ENCODE results near the gene MYO10.
"Not testable (repeated sequence)": the region's sequence is repeated elsewhere in the genome, so short reads cannot be mapped to it uniquely, and the experiment has no call there.

MYO10 gene

DNA sequence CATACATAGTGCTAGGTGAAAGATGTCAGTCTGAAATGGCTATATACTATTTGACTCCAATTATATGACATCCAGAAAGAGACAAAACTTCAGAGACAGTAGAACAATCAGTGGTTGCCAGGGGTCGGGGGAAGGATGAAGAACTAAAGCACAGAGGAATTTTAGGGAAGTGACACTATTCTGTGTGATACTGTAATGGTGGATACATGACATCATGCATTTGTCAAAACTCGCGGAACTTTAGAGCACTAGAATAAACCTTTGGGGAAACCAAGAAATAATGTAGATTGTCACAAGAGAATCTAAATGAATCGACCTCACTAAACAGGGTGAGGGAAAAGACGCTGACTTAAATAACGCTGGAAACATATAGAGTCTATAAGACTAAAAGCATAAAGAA, 212.3 kb downstream of the MYO10 start:
- DNase-seq (ENCODE audit: insufficient read length, low spot score) (no peak), FAIRE-seq (no peak)
- TF ChIP-seq, protein P1, sequence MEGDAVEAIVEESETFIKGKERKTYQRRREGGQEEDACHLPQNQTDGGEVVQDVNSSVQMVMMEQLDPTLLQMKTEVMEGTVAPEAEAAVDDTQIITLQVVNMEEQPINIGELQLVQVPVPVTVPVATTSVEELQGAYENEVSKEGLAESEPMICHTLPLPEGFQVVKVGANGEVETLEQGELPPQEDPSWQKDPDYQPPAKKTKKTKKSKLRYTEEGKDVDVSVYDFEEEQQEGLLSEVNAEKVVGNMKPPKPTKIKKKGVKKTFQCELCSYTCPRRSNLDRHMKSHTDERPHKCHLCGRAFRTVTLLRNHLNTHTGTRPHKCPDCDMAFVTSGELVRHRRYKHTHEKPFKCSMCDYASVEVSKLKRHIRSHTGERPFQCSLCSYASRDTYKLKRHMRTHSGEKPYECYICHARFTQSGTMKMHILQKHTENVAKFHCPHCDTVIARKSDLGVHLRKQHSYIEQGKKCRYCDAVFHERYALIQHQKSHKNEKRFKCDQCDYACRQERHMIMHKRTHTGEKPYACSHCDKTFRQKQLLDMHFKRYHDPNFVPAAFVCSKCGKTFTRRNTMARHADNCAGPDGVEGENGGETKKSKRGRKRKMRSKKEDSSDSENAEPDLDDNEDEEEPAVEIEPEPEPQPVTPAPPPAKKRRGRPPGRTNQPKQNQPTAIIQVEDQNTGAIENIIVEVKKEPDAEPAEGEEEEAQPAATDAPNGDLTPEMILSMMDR (IDR thresholded peaks at IDR 0.05; ENCODE audit: insufficient read depth, missing control alignments): no peak

DNA sequence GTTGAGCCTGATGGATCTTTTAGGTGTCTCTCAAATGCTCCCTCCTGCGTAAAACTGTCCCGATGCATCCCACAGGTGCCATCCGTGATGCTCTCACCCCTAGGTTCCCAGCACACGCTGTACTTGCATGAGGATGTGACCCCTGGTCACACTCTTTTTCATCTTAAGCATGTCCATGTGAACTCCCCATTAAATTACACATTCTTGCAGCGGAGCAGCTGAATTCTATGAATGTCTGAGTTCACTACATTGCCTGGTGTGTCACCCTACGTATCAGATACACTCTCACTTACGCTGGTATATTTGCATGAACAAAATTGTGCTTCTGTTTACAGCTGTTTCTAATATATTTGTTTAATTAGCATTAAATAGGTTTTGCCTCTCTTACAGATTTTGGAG, 214.0 kb downstream of the MYO10 start:
- DNase-seq (ENCODE audit: insufficient read length, low spot score) (no peak), FAIRE-seq (no peak)
- TF ChIP-seq, protein P1 (IDR thresholded peaks at IDR 0.05; ENCODE audit: insufficient read depth, missing control alignments): no peak

DNA sequence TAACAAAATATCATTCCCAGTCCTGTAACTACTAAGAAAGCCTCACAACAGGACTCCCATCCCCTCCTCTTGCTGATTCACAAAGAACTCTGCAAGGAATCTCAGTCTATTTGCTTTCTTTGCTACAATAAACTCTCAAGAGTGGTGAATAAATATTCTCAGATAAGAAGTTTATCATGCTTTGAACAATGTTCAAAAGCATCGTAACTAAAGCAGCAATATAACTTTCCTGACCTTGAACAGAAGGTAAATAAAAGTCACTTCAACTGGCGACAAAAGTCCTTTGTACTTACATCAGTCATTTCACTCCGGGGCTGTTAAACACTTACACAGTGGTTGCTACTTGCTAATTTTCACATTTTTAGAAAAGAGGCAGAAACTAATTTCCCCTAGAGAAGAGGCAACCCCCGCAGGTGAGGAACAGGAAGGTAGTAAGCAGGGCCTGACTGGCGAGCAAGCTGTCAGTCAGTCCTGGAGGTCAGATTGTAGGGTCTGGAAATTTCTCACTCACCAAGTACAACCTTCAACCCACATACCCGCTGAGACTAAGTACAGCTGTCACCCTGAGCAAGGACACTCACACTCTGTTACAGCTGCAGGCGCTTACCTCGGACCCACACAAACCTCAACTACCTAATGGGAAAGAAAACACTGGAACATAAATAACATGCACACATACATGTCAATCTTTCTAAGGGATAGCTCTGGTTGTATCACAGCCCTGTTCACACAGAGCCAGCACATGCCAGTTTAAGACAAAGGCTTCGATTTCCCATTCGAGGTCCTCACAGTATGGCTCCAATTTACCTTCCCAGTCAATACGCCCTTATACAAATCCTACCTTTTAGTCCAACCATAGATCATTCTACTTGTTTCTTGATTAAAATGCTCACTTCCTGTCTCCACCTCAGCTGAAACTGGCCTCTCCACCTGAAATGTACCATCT, 214.7 kb downstream of the MYO10 start:
- TF ChIP-seq, protein P1 (IDR thresholded peaks at IDR 0.05; ENCODE audit: insufficient read depth, missing control alignments): no peak
- FAIRE-seq: no peak
- no peak for DNase-seq (ENCODE audit: insufficient read length, low spot score)

DNA sequence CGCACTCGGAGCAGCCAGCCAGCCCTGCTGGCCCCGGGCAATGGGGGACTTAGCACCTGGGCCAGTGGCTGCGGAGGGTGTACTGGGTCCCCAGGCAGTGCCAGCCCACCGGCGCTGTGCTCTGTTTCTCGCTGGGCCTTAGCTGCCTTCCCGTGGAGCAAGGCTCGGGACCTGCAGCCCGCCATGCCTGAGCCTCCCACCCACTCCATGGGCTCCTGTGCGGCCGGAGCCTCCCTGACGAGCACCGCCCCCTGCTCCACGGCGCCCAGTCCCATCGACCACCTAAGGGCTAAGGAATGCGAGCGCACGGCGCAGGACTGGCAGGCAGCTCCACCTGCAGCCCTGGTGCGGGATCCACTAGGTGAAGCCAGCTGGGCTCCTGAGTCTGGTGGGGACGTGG, 218.1 kb downstream of the MYO10 start:
- not testable (repeated sequence) for DNase-seq (ENCODE audit: insufficient read length, low spot score); FAIRE-seq

DNA sequence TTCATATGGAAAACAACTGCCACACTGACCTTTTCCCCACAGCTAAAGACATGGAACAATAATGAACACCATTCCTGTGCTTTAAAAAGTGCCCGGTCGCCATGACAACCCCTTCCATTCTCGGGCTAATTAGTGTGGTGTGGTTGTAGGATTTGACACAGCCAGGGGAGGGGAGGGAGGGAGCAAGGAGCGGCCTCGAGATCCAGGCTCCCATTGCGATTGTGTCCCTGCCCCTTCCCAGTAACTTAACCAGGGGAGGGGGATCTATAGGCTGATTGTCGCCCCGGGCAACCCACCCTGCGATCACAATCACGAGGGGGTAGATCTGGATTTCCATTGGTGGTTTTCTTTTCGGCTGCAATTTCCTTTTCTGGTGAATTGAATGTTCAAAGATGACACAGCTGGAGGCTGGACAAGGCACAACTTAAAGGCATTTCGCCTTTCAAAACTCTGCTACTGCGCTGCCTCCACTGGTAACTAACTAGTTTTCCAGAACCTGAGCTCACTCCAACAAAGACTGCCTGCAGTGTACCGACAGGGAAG, 222.6 kb downstream of the MYO10 start:
- FAIRE-seq: no peak
- no peak for DNase-seq (ENCODE audit: insufficient read length, low spot score)
- TF ChIP-seq, protein P1 (IDR thresholded peaks at IDR 0.05; ENCODE audit: insufficient read depth, missing control alignments): no peak

DNA sequence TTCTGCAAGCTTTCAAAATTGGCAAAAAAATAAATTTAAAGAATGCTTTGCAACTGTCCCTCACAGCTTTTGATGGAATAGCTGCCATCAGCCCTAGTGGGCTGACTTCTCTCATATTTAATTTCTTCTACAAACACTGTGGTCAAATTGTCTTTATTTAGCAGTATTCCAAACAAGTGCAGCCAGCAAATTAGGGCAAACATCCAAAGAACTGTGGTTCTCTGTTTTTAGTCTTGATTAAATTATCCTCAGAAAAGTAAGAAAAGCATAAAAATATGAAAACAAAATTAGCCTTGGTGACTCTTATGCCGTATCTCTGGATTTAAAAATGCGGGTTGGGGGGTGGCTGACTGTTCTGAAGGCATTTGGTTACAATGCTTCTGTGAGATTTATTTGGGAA, 223.5 kb downstream of the MYO10 start:
- no peak for FAIRE-seq
- no peak for DNase-seq (ENCODE audit: insufficient read length, low spot score)
- TF ChIP-seq, protein P1 (IDR thresholded peaks at IDR 0.05; ENCODE audit: insufficient read depth, missing control alignments): no peak

DNA sequence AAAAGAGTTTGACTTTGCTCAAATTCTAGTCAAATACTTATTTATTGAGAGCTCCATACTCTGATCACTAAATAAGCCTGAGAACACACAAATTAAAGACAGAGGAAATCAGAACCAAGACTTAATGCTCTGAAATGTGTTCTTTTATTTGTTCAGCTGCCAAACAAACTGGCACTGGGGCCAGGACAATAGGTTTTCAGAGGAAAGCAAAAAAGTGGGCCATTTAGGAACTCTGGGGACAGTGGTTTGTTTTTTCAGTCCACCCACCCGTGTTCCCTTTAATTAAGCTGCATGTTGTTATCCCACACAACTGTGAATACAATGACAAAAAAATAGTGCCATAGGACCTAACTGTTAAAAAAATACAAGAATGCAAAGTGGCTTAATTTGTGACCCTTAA, 223.9 kb downstream of the MYO10 start:
- TF ChIP-seq, protein P1 (IDR thresholded peaks at IDR 0.05; ENCODE audit: insufficient read depth, missing control alignments): no peak
- no peak for DNase-seq (ENCODE audit: insufficient read length, low spot score)
- FAIRE-seq: no peak

Data from D721Med (cell line).